HL-60/S4 (cell line): Measurements from ENCODE around the gene FBP1.
"Not testable (repeated sequence)": the region's sequence is repeated elsewhere in the genome, so short reads cannot be mapped to it uniquely, and the experiment has no call there.

Experiments
- in situ Hi-C: fragments of 300-500 bp; cut with MboI; formaldehyde crosslinking; loops from 2 replicates; pipeline ENCODE4 v1.14.3; 2022; ENCODE audit warnings: low sequenced_read_pairs

Gene FBP1

GRCh38 chr9:94623253-94623652 is 16.1 kb downstream of the FBP1 start:
- in situ Hi-C loops, result no loop called here

DNA sequence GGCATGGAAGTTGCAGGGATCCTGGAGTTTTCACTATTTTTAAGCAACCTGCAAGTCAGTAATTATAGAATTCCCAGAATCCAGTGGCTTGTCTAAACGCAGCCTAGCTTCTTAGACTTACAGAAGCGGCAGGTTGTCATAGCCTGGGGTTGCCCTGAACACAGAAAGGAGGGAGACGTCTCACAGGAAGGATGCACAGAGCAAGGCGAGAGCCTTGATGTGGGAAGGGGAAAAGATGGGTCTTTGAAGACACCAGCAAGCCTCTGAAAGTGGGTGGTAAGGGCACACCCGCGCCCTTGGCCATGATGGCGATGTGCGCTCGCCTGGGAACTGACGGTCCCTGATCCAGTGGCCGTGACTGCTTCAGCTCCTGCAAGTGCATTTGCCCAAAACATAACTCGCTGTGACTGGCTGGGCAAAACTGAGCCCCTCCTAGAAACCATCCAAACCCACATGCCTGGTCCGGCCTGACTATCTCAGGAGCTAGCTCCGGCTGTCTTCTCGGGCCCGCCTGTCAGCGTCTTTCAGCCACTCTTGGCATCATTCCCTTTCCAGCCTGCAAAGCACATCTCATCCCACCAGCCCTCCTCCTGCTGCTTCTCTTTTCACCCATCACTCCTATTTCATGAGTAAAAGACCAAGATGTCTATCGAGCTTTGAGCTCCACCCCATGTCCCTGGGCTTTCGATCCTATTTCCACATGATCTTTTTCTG is 17.1 kb downstream of the FBP1 start:
- in situ Hi-C loops, result no loop called here

GRCh38 chr9:94619026-94619425 is 20.3 kb downstream of the FBP1 start:
- in situ Hi-C loops, result no loop called here

DNA sequence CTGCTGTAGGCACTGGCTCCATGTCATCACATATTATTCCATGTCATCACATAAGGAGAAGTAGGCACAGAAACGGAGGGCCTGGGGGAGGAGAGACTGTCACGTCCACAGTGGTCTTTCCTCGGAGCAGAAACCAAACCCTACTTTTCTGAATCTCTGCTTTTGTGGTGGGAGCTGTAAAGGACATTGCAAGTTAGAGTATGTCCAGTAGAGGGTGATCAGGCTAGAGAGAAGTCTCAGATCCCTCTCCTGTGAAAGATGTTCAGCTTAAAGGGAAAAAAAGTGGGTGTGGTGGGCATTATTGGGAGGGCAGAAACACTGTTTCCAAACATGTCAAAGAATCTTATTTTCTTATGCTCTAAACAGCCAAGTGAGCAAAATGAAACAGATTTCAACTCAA is 26.3 kb downstream of the FBP1 start:
- in situ Hi-C loops, result no loop called here

GRCh38 chr9:94612071-94612470 is 27.2 kb downstream of the FBP1 start:
- in situ Hi-C loops, result no loop called here

- in situ Hi-C loops, result no loop called here
Measured at GRCh38 chr9:94611638-94612068, 27.7 kb downstream of the FBP1 start.

GRCh38 chr9:94610181-94610606 is 29.1 kb downstream of the FBP1 start:
- in situ Hi-C loops, result no loop called here

DNA sequence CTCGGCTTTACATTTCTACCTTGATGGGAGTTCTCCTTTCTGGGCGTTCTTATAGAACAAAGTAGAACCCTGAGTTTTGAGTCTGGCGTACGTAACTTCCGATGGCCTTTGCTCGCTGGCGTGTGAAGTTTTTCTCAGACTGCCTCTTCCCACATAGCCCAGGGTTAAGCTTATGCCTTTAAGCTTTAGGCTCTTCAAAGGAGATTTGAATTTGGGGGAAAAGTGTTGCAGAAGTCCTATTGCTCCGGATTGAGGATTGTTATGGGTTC is 32.0 kb downstream of the FBP1 start:
- in situ Hi-C loops, result no loop called here

DNA sequence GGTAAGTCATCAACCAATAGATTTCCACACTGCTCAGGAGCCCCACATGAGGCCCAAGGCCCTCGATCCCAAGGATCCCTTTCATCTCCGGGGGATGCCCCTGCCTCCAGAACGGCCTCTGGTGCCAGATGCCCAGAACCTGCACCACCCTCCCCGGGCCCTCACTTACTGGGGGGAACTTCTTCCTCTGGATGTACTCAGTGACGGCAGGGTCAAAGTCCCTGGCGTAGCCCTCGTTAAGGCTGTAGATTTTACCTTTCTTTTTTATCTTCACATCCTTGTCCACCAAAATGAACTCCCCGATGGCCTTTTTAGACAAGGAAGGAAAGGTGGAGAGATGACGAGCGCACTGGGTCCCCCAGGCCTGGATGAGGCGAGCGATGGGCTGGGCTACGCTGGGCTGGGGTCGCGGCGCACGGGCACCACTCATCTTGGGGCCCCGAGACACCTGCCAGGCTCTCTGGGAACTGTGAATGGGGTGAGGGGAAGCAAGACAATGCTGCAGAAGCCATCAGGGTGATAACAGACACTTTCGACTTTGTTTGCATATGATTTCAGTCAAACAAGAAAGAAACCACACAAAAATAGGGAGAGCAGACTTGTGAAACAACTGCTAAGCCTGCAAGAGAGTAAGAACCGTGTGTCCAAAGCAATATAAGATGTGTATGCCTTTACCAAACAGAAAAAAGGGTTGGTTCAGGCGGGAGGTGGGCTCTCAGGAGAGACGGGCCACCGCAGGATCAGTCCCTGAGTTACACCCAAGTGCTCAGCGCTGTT is 32.5 kb downstream of the FBP1 start:
- in situ Hi-C loops, result no loop called here

DNA sequence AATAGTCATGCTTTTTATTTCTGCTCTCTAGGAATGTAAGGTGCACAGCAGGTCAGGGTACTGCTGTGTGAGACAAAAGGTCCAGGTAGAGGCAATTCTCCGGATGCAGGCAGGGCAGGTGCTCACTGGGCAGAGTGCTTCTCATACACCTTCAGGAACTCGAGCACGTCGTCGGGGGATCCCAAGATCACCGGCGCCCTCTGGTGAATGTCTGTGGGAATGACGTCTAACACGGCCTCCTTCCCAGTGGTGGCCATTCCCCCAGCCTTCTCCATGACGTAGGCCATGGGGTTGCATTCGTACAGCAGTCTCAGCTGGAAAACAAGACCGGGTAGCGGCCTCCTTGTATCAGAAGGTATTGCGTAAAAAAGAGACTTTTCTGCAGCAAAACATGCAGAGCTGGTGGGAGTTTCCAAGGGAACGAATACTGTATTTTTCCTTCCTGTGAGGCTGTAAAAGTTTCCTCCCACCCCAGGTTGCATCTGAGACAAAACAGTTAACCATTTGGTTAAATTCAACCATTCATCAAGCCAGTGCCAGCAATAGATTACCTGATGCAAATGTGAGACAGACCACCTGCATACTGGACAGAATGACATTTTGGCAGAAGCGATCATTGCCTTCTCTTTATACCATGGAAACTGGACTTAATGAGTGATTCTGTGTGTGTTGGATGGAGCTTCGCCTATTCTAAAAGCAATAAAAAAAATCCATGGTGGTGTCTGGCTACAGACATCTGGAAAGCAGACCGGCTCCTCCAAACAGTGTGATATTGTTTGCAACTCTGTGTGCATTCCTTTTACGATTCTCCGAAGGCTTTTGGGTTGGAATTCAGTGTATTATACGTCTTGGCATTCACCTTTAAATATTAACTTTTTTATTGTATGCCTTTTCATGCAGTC is 35.8 kb downstream of the FBP1 start:
- in situ Hi-C loops, result no loop called here

DNA sequence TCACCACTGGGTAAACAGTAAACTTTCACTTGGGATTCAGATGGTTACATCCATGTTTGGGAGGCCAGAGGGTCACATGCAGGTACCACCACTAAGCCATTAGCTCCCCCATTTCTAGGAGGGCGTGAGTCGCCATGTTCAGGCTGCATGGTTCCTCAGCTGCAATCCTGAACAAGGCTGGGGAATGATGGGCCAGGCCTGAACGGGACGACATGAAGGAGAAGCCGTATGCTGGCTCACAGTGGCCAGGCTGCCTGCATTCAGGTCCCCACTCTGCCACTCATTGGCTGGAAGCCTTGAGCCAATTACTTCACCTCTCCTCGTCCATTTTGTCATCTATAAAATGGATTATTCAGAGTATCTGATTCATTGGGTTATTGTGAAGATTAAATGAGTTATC is 36.7 kb downstream of the FBP1 start:
- in situ Hi-C loops, result no loop called here

GRCh38 chr9:94600715-94601114 is 38.6 kb downstream of the FBP1 start:
- in situ Hi-C loops, result no loop called here

DNA sequence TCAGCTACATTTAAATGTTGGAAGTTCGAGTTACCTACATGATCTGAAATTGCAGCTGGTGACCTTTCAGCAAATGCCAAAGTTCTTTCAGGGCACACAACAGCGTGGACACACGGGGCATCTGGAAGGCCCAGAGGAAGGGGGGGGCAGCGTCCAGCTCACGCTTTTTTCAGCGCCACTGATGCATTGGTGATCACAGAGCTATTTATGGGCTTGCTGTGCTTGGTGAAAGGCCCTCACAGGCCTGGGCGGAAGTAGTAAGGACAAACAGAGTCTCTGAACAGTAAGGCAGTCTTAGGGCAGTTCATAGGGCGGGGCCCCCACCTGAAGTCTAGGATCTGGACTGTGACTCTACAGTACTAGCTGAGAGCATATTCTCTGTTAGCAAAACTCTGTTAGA is 39.1 kb downstream of the FBP1 start:
- in situ Hi-C loops, result no loop called here

GRCh38 chr9:94599102-94599501 is 40.2 kb downstream of the FBP1 start:
- in situ Hi-C loops, result no loop called here

DNA sequence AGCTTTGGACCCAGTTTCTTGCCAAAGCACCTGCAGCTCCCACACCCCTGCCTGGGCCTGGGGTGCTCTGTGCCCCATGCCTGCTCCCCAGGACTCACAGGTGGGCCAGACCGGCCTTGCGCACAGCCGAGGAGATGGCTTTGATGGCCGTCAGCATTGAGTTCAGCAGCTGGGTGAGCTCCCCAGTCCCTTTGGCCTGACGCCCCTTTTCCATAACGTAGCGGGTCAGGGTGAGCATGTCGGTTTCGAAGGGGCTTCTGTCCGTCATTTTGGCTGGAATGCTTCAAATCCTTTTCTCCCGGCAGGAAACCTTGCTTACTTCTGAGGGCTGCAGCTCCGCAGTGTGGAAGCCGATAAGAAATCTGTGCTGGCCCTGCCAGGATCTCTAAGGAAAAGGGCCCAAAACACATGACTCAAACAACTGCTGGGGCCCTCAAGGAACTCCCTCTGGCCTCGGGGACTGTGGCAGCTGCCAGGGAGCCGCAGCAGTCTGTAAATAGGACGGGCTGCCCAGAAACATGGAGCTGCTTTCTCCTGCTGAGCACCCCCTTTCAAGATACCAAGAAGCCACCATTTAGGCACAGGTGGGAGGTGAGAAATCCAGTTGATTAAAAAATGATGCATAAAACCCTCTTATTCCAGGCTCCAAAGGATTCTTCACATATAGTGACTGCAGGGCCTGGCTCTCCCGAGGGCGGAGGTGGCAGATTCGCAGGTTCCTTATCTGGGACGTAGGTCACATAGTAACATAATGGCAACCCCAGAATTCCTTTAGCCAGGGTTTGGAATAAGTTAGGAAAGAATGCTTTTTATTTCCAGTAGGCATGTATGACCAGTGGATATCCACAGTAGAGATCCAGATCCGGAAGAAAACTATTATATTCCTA is 45.6 kb downstream of the FBP1 start, which contains the start of gene FBP2:
Gene FBP2 (minus strand): TSS at position 366 of the 887 bp plus-strand sequence. CDS start 98 bp downstream, at position 268.
- in situ Hi-C loops, result no loop called here

DNA sequence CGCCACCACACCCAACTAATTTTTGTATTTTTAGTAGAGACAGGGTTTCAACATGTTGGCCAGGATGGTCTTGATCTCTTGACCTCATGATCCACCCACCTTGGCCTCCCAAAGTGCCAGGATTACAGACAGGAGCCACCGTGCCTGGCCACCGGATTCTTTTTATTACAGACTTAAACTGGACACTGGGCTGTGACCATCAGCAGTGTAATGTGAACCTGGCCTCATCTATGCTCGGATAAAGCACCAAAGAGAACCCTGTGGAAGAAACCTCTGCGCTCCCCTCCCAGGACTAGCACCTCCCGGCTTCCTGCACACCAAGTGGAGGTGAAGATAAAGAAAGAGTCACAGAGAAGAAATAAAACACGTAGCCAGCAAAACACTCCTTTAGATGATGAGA is 46.6 kb downstream of the FBP1 start:
- in situ Hi-C loops, result not testable (repeated sequence)

- in situ Hi-C loops, result no loop called here
Measured at GRCh38 chr9:94591876-94592275, 47.4 kb downstream of the FBP1 start.

DNA sequence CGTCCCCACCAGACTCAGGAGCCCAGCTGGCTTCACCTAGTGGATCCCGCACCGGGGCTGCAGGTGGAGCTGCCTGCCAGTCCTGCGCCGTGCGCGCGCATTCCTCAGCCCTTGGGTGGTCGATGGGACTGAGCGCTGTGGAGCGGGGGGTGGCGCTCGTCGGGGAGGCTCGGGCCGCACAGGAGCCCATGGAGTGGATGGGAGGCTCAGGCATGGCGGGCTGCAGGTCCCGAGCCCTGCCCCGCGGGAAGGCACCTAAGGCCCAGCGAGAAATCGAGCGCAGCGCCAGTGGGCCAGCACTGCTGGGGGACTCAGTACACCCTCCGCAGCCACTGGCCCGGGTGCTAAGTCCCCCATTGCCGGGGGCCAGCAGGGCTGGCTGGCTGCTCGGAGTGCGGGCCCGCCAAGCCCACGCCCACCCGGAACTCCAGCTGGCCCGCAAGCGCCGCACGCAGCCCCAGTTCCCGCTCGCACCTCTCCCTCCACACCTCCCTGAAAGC is 48.2 kb downstream of the FBP1 start:
- in situ Hi-C loops, result not testable (repeated sequence)

DNA sequence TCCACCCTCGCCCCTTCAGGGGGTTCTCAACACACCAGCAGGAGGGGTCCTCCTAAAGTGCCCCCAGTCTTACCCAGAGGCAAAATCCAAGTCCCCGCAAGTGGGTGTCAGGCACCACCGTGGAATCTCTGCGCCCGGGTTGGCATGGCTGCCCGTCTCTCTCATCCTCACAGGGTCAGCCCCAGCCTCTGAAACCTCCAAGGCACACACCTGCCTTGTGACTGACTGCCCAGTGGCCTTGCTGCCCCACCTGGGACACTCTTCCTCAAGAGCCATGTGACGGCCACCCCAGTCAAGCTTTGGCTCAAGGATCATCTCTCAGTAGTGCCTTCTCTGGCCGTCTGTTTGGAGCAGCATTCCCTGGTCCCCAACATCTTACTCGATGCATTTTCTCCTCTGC is 50.6 kb downstream of the FBP1 start:
- in situ Hi-C loops, result no loop called here

DNA sequence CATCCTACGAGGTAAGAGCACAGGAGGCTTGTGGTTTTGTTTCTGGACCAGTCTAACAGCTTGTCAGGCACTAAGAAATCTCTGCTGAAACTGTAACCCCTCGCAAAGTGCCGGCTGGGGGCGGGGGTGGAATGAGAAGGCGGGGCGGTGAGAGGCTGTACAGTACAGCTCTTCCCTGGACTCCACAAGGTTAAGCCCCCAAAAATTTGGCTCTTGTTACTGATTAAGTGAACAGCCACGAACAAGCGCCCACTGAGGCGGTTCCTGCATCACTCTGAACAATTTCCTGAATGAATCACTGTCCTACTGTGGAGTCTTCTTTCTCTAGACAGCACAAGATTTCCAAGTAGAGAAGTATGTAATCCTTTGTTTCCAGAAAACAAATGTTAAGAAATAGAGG is 52.5 kb downstream of the FBP1 start:
- in situ Hi-C loops, result no loop called here
